ENCODE data around the gene TNS1. TPM values are rescaled to one million over a fixed set of nuclear protein-coding genes. Genes with fewer than 3 reads are reported as not detected.

The TNS1 gene
- total RNA-seq, 1 donor from 2014 or later, result 59.2 TPM

- H3K4me3 Mint-ChIP-seq, result no peak overlapping the region
- peaks cover 6% of the 10 kb centered on the region for H3K27me3 Mint-ChIP-seq
- peaks cover 7% of the 10 kb centered on the region for H3K4me1 Mint-ChIP-seq (ENCODE audit: unreplicated experiment)
- no peak for DNase-seq (ENCODE audit: extremely low spot score, unreplicated experiment)
- H3K9me3 Mint-ChIP-seq, result peaks cover 10% of the 10 kb centered on the region
- peaks cover 5% of the 10 kb centered on the region for H3K36me3 Mint-ChIP-seq
- no peak overlapping the region for H3K27ac Mint-ChIP-seq
- TF ChIP-seq, protein P1, sequence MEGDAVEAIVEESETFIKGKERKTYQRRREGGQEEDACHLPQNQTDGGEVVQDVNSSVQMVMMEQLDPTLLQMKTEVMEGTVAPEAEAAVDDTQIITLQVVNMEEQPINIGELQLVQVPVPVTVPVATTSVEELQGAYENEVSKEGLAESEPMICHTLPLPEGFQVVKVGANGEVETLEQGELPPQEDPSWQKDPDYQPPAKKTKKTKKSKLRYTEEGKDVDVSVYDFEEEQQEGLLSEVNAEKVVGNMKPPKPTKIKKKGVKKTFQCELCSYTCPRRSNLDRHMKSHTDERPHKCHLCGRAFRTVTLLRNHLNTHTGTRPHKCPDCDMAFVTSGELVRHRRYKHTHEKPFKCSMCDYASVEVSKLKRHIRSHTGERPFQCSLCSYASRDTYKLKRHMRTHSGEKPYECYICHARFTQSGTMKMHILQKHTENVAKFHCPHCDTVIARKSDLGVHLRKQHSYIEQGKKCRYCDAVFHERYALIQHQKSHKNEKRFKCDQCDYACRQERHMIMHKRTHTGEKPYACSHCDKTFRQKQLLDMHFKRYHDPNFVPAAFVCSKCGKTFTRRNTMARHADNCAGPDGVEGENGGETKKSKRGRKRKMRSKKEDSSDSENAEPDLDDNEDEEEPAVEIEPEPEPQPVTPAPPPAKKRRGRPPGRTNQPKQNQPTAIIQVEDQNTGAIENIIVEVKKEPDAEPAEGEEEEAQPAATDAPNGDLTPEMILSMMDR (conservative IDR thresholded peaks at IDR 0.05), result no peak
Measured at GRCh38 chr2:217759991-217760390, 242.8 kb downstream of the TNS1 start.

DNA sequence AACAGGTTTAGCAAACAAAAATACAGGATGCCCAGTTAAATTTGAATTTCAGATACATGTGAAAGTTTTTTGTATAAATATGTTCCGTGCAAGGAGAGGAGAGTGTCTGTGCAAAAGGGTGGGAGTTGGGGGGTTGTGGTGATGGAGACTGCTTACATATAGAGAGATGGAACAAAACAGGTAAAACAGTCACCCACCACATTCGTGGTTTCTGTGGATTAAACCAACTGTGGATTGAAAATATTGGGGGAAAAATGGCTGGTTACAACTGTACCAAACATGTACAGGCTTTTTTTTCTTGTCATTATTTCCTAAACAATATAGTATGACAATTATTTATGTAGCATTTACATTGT, 245.7 kb downstream of the TNS1 start:
- TF ChIP-seq, protein P1 (conservative IDR thresholded peaks at IDR 0.05), result no peak
- Mint-ChIP-seq H3K4me1 (ENCODE audit: unreplicated experiment) (peaks cover 9% of the 10 kb centered on the region), H3K9me3 (peaks cover 5% of the 10 kb centered on the region), H3K27ac (no peak overlapping the region), H3K36me3 (peaks cover 5% of the 10 kb centered on the region), H3K4me3 (no peak overlapping the region), H3K27me3 (peaks cover 14% of the 10 kb centered on the region)
- no peak for DNase-seq (ENCODE audit: extremely low spot score, unreplicated experiment)

- TF ChIP-seq, protein P1 (conservative IDR thresholded peaks at IDR 0.05), result peak; percentile 97
- H3K4me1 Mint-ChIP-seq (ENCODE audit: unreplicated experiment), result peaks cover 9% of the 10 kb centered on the region
- no peak overlapping the region for H3K27ac Mint-ChIP-seq
- H3K4me3 Mint-ChIP-seq, result peak overlapping the region; percentile 51
- peaks cover 1% of the 10 kb centered on the region for H3K36me3 Mint-ChIP-seq
- H3K27me3 Mint-ChIP-seq, result peaks cover 19% of the 10 kb centered on the region
- peaks cover 1% of the 10 kb centered on the region for H3K9me3 Mint-ChIP-seq
- peak; percentile 86 for DNase-seq (ENCODE audit: extremely low spot score, unreplicated experiment)
Measured at GRCh38 chr2:217756375-217757107, 246.3 kb downstream of the TNS1 start.

GRCh38 chr2:217755027-217755745, 247.6 kb downstream of the TNS1 start:
- H3K9me3 Mint-ChIP-seq, result no peaks in the 10 kb centered on the region
- H3K36me3 Mint-ChIP-seq, result no peaks in the 10 kb centered on the region
- no peak overlapping the region for H3K4me3 Mint-ChIP-seq
- H3K4me1 Mint-ChIP-seq (ENCODE audit: unreplicated experiment), result peaks cover 9% of the 10 kb centered on the region
- TF ChIP-seq, protein P1 (conservative IDR thresholded peaks at IDR 0.05), result no peak
- peaks cover 19% of the 10 kb centered on the region for H3K27me3 Mint-ChIP-seq
- DNase-seq (ENCODE audit: extremely low spot score, unreplicated experiment), result no peak
- peak overlapping the region; percentile 29 for H3K27ac Mint-ChIP-seq

- no peak overlapping the region for H3K4me3 Mint-ChIP-seq
- TF ChIP-seq, protein P1 (conservative IDR thresholded peaks at IDR 0.05), result no peak
- DNase-seq (ENCODE audit: extremely low spot score, unreplicated experiment), result no peak
- peaks cover 19% of the 10 kb centered on the region for H3K27me3 Mint-ChIP-seq
- no peaks in the 10 kb centered on the region for H3K9me3 Mint-ChIP-seq
- no peaks in the 10 kb centered on the region for H3K36me3 Mint-ChIP-seq
- peaks cover 13% of the 10 kb centered on the region for H3K4me1 Mint-ChIP-seq (ENCODE audit: unreplicated experiment)
- H3K27ac Mint-ChIP-seq, result no peak overlapping the region
Measured at GRCh38 chr2:217753460-217754200, 249.2 kb downstream of the TNS1 start.

Data from type B pancreatic cell (in vitro differentiated cells).